GM23338 (cell line): Measurements from ENCODE around the gene PRKD1. TPM values are rescaled to one million over a fixed set of nuclear protein-coding genes. Genes with fewer than 3 reads are reported as not detected.

ENCODE experiments used
- ATAC-seq: fragments of 200-7000 bp; cut with Tn5 transposase; 3 replicates; pipeline ENCODE4 v1.9.1; 2020
- DNase-seq: peaks from one replicate; pipeline ENCODE4 v3.0.0-alpha.2; 2015; ENCODE audit warnings: low spot score
- H2AFZ ChIP-seq: fragments of 200-600 bp; sonication (generic); 2 replicates; pipeline ENCODE4 v1.8.0; 2016; ENCODE audit warnings: antibody characterized with exemption, mild to moderate bottlenecking, moderate library complexity
- H3F3A ChIP-seq: fragments of 200-600 bp; sonication (generic); replicated peaks from 2 replicates; pipeline ENCODE4 v1.8.0; 2017; ENCODE audit warnings: antibody characterized with exemption, mixed run types, low read depth
- H3K27ac ChIP-seq: fragments of 200-600 bp; sonication (generic); 2 replicates; pipeline ENCODE4 v1.6.1; 2016; ENCODE audit warnings: low read depth
- H3K27me3 ChIP-seq: fragments of 200-600 bp; sonication (generic); 2 replicates; pipeline ENCODE4 v1.8.0; 2016; ENCODE audit warnings: mild to moderate bottlenecking, mixed run types, moderate library complexity; ENCODE audit not compliant: insufficient read depth
- H3K36me3 ChIP-seq: fragments of 200-600 bp; sonication (generic); 2 replicates; pipeline ENCODE4 v1.8.0; 2016; ENCODE audit warnings: mild to moderate bottlenecking; ENCODE audit not compliant: insufficient read depth
- H3K4me1 ChIP-seq: fragments of 200-600 bp; sonication (generic); 2 replicates; pipeline ENCODE4 v1.8.0; 2016; ENCODE audit warnings: mild to moderate bottlenecking, moderate library complexity; ENCODE audit not compliant: insufficient read depth
- H3K4me2 ChIP-seq: fragments of 200-600 bp; sonication (generic); 2 replicates; pipeline ENCODE4 v1.7.1; 2017; ENCODE audit warnings: mixed run types
- H3K4me3 ChIP-seq: fragments of 200-600 bp; sonication (generic); 2 replicates; pipeline ENCODE4 v1.6.1; 2016; ENCODE audit warnings: mixed run types
- H3K79me2 ChIP-seq: fragments of 200-600 bp; sonication (generic); replicated peaks from 2 replicates; pipeline ENCODE4 v1.8.0; 2017; ENCODE audit warnings: mild to moderate bottlenecking; ENCODE audit not compliant: insufficient read depth
- H3K9me2 ChIP-seq: fragments of 200-600 bp; sonication (generic); 2 replicates; pipeline ENCODE4 v1.8.0; 2017; ENCODE audit not compliant: insufficient read depth
- H4K20me1 ChIP-seq: fragments of 200-600 bp; sonication (generic); replicated peaks from 2 replicates; pipeline ENCODE4 v1.8.0; 2017; ENCODE audit warnings: mild to moderate bottlenecking; ENCODE audit not compliant: insufficient read depth
- H3K27ac Mint-ChIP-seq: 2 replicates; pipeline ENCODE4 v1.8.0; 2020; ENCODE audit warnings: inconsistent platforms, mild to moderate bottlenecking, moderate library complexity, mixed read lengths
- H3K27me3 Mint-ChIP-seq: 3 replicates; pipeline ENCODE4 v1.8.0; 2022; ENCODE audit warnings: low read depth, mild to moderate bottlenecking, moderate library complexity, mixed read lengths, inconsistent platforms; ENCODE audit not compliant: insufficient read depth, poor library complexity
- H3K36me3 Mint-ChIP-seq: 3 replicates; pipeline ENCODE4 v1.8.0; 2021; ENCODE audit warnings: low read depth, mild to moderate bottlenecking, inconsistent platforms, moderate library complexity, mixed read lengths
- H3K4me1 Mint-ChIP-seq: 3 replicates; pipeline ENCODE4 v1.8.0; 2020; ENCODE audit warnings: mild to moderate bottlenecking, inconsistent platforms, mixed read lengths
- H3K4me3 Mint-ChIP-seq: 3 replicates; pipeline ENCODE4 v1.8.0; 2021; ENCODE audit warnings: moderate library complexity, mild to moderate bottlenecking, inconsistent platforms, mixed read lengths
- H3K9me3 Mint-ChIP-seq: 3 replicates; pipeline ENCODE4 v1.8.0; 2020; ENCODE audit warnings: moderate library complexity, mild to moderate bottlenecking, inconsistent platforms, mixed read lengths
- CREB1 ChIP-seq: fragments of 250-450 bp; sonication (Bioruptor Pico); IDR thresholded peaks from 2 replicates; pipeline ENCODE4 v1.5.0; 2020; ENCODE audit warnings: low read depth, mild to moderate bottlenecking, moderate library complexity
- CTCF ChIP-seq, 2 experiments: fragments of 200-600 bp in 1 of 2; sonication (generic) in 1 of 2; conservative IDR thresholded peaks; 2 replicates each; pipeline versions ENCODE4 v1.5.1 to v1.6.1; 2016 to 2017; ENCODE audit warnings: antibody characterized with exemption in 2 of 2, low read depth in 2 of 2, mild to moderate bottlenecking in 2 of 2, moderate library complexity in 1 of 2
- EZH2 ChIP-seq: fragments of 200-600 bp; sonication (generic); IDR thresholded peaks from one replicate; pipeline ENCODE4 v1.8.0; 2017; ENCODE audit warnings: antibody characterized with exemption, mild to moderate bottlenecking, low read depth; ENCODE audit not compliant: unreplicated experiment
- EZH2phosphoT487 ChIP-seq: fragments of 200-600 bp; sonication (generic); IDR thresholded peaks from one replicate; pipeline ENCODE4 v1.8.1; 2018; ENCODE audit warnings: antibody characterized with exemption; ENCODE audit not compliant: unreplicated experiment
- JUNB ChIP-seq: IDR thresholded peaks from one replicate; pipeline ENCODE4 v1.6.1; 2016; ENCODE audit warnings: antibody characterized with exemption; ENCODE audit not compliant: unreplicated experiment
- NANOG ChIP-seq: IDR thresholded peaks from 2 replicates; pipeline ENCODE4 v1.6.1; 2016; ENCODE audit warnings: antibody characterized with exemption, borderline replicate concordance
- ZNF331 ChIP-seq: fragments of 250-450 bp; sonication (Bioruptor Pico); IDR thresholded peaks from 2 replicates; pipeline ENCODE4 v1.5.0; 2020; ENCODE audit warnings: low read depth, mild to moderate bottlenecking, moderate library complexity
- ZNF462 ChIP-seq: fragments of 250-450 bp; sonication (Bioruptor Pico); IDR thresholded peaks from 2 replicates; pipeline ENCODE4 v1.5.0; 2020; ENCODE audit warnings: mild to moderate bottlenecking, moderate library complexity
- polyA plus RNA-seq: library from polyadenylated mRNA; unstranded; fragments of >200 nt; fragmentation: Nextera tagmentation; extraction: Ambion mirVana; gene quantifications from 2 replicates; pipeline ENCODE4 v1.2.1, GENCODE V29; 2016
- total RNA-seq: library from RNA; depleted of rRNA; stranded (reverse); fragments of >200 nt; shearing (Covaris generic); gene quantifications from 2 replicates; pipeline ENCODE4 v1.2.3, GENCODE V29; 2014

The PRKD1 gene
- total and polyA plus RNA-seq, 2 experiments from 2014 or later, result 3.1 to 9.7 TPM

GRCh38 chr14:29603696-29604095 is 324.0 kb downstream of the PRKD1 start (continued):
- no peak for TF ChIP-seq ZNF462

GRCh38 chr14:29601616-29602015 is 326.0 kb downstream of the PRKD1 start:
- no peak overlapping the region for H3K27ac ChIP-seq
- H3K27me3 ChIP-seq, result no peaks in the 10 kb centered on the region
- H3K4me3 ChIP-seq, result no peak overlapping the region
- no peak overlapping the region for H3K27ac Mint-ChIP-seq
- no peaks in the 10 kb centered on the region for H3K36me3 Mint-ChIP-seq
- no peaks in the 10 kb centered on the region for H3F3A ChIP-seq
- no peak overlapping the region for H3K4me2 ChIP-seq
- H3K79me2 ChIP-seq, result no peaks in the 10 kb centered on the region
- no peaks in the 10 kb centered on the region for H4K20me1 ChIP-seq
- H3K9me2 ChIP-seq, result peaks cover 4% of the 10 kb centered on the region; the same call in 1 of the 2 replicates
- no peaks in the 10 kb centered on the region for H3K36me3 ChIP-seq
- H3K9me3 Mint-ChIP-seq, result no peaks in the 10 kb centered on the region
- DNase-seq (no peak), ATAC-seq (no peak)
- no peak overlapping the region for H2AFZ ChIP-seq
- no peak overlapping the region for H3K4me3 Mint-ChIP-seq
- H3K4me1 Mint-ChIP-seq, result peaks cover 4% of the 10 kb centered on the region; the same call in 2 of the 3 replicates
- peaks cover 7% of the 10 kb centered on the region for H3K4me1 ChIP-seq
- peaks cover 2% of the 10 kb centered on the region for H3K27me3 Mint-ChIP-seq
- TF ChIP-seq CTCF (conservative IDR thresholded peaks at IDR 0.05; ENCODE audit: low read depth in 2 of 2) (no peak), ZNF331 (CRISPR knock-in tag) (no peak), CREB1 (no peak), JUNB (no peak), NANOG (no peak), ZNF462 (no peak), EZH2 (no peak), EZH2phosphoT487 (no peak)
